Liver (tissue), 9 donors: Measurements from ENCODE around the gene EML4. TPM values are rescaled to one million over a fixed set of nuclear protein-coding genes. Genes with fewer than 3 reads are reported as not detected.

Experiments
- DNase-seq: peaks from one replicate; pipeline ENCODE4 v3.0.0-alpha.2; 2017; ENCODE audit warnings: low spot score
- H3K27ac ChIP-seq, 2 donors: one replicate each; pipeline ENCODE4 v1.7.0; 2013; ENCODE audit warnings: inconsistent platforms in 2 of 2, low read length in 2 of 2, control low read depth in 1 of 2, low read depth in 1 of 2, mild to moderate bottlenecking in 1 of 2
- H3K27me3 ChIP-seq, 4 donors: one replicate each; pipeline versions ENCODE4 v1.6.1 to v1.7.0; 2013; ENCODE audit warnings: low read length in 3 of 4, inconsistent platforms in 1 of 4, mild to moderate bottlenecking in 1 of 4, moderate library complexity in 1 of 4; ENCODE audit not compliant: control insufficient read depth in 4 of 4, insufficient read depth in 4 of 4
- H3K36me3 ChIP-seq, 4 donors: one replicate each; pipeline versions ENCODE4 v1.6.1 to v1.7.0; 2013; ENCODE audit warnings: low read length in 3 of 4, mild to moderate bottlenecking in 3 of 4, low read depth in 1 of 4, moderate library complexity in 1 of 4; ENCODE audit not compliant: control insufficient read depth in 4 of 4, insufficient read depth in 3 of 4
- H3K4me1 ChIP-seq, 4 donors: one replicate each; pipeline versions ENCODE4 v1.6.1 to v1.7.0; 2013; ENCODE audit warnings: low read length in 3 of 4, mild to moderate bottlenecking in 3 of 4, moderate library complexity in 1 of 4; ENCODE audit not compliant: control insufficient read depth in 4 of 4, insufficient read depth in 4 of 4
- H3K4me3 ChIP-seq, 3 donors: one replicate each; pipeline versions ENCODE4 v1.6.1 to v1.7.0; 2013; ENCODE audit warnings: low read length in 3 of 3, control low read depth in 1 of 3, low read depth in 1 of 3, mild to moderate bottlenecking in 1 of 3
- H3K9ac ChIP-seq, 2 donors: one replicate each; pipeline ENCODE4 v1.7.0; 2013; ENCODE audit warnings: low read length in 2 of 2, mild to moderate bottlenecking in 2 of 2, moderate library complexity in 2 of 2, control low read depth in 1 of 2, low read depth in 1 of 2
- H3K9me3 ChIP-seq, 4 donors: one replicate each; pipeline versions ENCODE4 v1.6.1 to v1.7.0; 2013; ENCODE audit warnings: low read length in 3 of 4; ENCODE audit not compliant: control insufficient read depth in 4 of 4
- CTCF ChIP-seq: fragments of 150-350 bp; IDR thresholded peaks from 2 replicates; pipeline ENCODE4 v1.5.1; 2017; ENCODE audit warnings: improper control_type of control experiment, low read depth, low read length; ENCODE audit not compliant: missing input control
- EGR1 ChIP-seq, 2 donors: IDR thresholded peaks; 2 replicates each; pipeline ENCODE4 v1.6.1; 2016 to 2018; ENCODE audit warnings: antibody characterized with exemption in 2 of 2, low read depth in 2 of 2
- FOXA1 ChIP-seq: IDR thresholded peaks from 2 replicates; pipeline ENCODE4 v1.6.1; 2016; ENCODE audit warnings: antibody characterized with exemption
- FOXA2 ChIP-seq: IDR thresholded peaks from 2 replicates; pipeline ENCODE4 v1.6.1; 2016; ENCODE audit warnings: antibody characterized with exemption
- GABPA ChIP-seq, 2 donors: IDR thresholded peaks in 1 of 2; conservative IDR thresholded peaks in 1 of 2; 2 replicates each; pipeline ENCODE4 v1.6.1; 2016; ENCODE audit warnings: antibody characterized with exemption in 2 of 2, mild to moderate bottlenecking in 1 of 2, moderate library complexity in 1 of 2
- HNF4A ChIP-seq, 2 donors: conservative IDR thresholded peaks; 2 replicates each; pipeline ENCODE4 v1.6.1; 2016; ENCODE audit warnings: antibody characterized with exemption in 2 of 2, mild to moderate bottlenecking in 2 of 2
- HNF4G ChIP-seq: IDR thresholded peaks from 2 replicates; pipeline ENCODE4 v1.6.1; 2016; ENCODE audit warnings: antibody characterized with exemption
- JUND ChIP-seq, 2 donors: IDR thresholded peaks; 2 replicates each; pipeline ENCODE4 v1.6.1; 2016; ENCODE audit warnings: antibody characterized with exemption in 2 of 2
- NR2F2 ChIP-seq: IDR thresholded peaks from 2 replicates; pipeline ENCODE4 v1.6.1; 2016; ENCODE audit warnings: antibody characterized with exemption
- RAD21 ChIP-seq, 2 donors: IDR thresholded peaks; 2 replicates each; pipeline ENCODE4 v1.6.1; 2016; ENCODE audit warnings: antibody characterized with exemption in 2 of 2, mild to moderate bottlenecking in 2 of 2
- REST ChIP-seq: IDR thresholded peaks from 2 replicates; pipeline ENCODE4 v1.6.1; 2016; ENCODE audit warnings: antibody characterized with exemption, mild to moderate bottlenecking
- RXRA ChIP-seq, 2 donors: IDR thresholded peaks; 2 replicates each; pipeline ENCODE4 v1.6.1; 2017 to 2018; ENCODE audit warnings: antibody characterized with exemption in 2 of 2, mild to moderate bottlenecking in 1 of 2
- SP1 ChIP-seq: IDR thresholded peaks from 2 replicates; pipeline ENCODE4 v1.6.1; 2018; ENCODE audit warnings: antibody characterized with exemption, mild to moderate bottlenecking
- TAF1 ChIP-seq: conservative IDR thresholded peaks from 2 replicates; pipeline ENCODE4 v1.6.1; 2016; ENCODE audit warnings: antibody characterized with exemption, mild to moderate bottlenecking
- YY1 ChIP-seq: IDR thresholded peaks from 2 replicates; pipeline ENCODE4 v1.6.1; 2016; ENCODE audit warnings: antibody characterized with exemption, mild to moderate bottlenecking
- WGBS: extraction: QIAGEN DNeasy Blood & Tissue Kit; methylation state at CpG from one replicate; pipeline ENCODE4 v1.1.7; 2013; 5-methylcytosine and 5-hydroxymethylcytosine counted together
- polyA plus RNA-seq, 2 donors: library from polyadenylated mRNA; stranded (reverse) in 1 of 2; unstranded in 1 of 2; fragments of 200-250 nt in 1 of 2; fragments of >200 nt in 1 of 2; fragmentation: Nextera tagmentation in 1 of 2; extraction: Ambion mirVana in 1 of 2; gene quantifications; one replicate each; pipeline versions ENCODE4 v1.2.1 to v1.2.3, GENCODE V29; 2013 to 2015
- total RNA-seq, 2 donors: library from RNA; depleted of rRNA; stranded (reverse); fragments of >200 nt; gene quantifications; one replicate each; pipeline ENCODE4 v1.2.3, GENCODE V29; 2014
- TF ChIP-seq, protein P1 (sequence below): IDR thresholded peaks from 2 replicates; pipeline ENCODE4 v1.6.1; 2016; ENCODE audit warnings: antibody characterized with exemption
- TF ChIP-seq, protein P2 (sequence below): IDR thresholded peaks from 2 replicates; pipeline ENCODE4 v1.6.1; 2016; ENCODE audit warnings: antibody characterized with exemption
- TF ChIP-seq, protein P3 (sequence below): IDR thresholded peaks from 2 replicates; pipeline ENCODE4 v1.6.1; 2016; ENCODE audit warnings: antibody characterized with exemption
- donor health status: healthy.
- donor health status: healthy.
- donor health status: healthy.
- donor health status: healthy.
- donor health status: healthy.

EML4 gene
- total and polyA plus RNA-seq, 4 donors: 12.8 to 49.6 (median 34.8) TPM

DNA sequence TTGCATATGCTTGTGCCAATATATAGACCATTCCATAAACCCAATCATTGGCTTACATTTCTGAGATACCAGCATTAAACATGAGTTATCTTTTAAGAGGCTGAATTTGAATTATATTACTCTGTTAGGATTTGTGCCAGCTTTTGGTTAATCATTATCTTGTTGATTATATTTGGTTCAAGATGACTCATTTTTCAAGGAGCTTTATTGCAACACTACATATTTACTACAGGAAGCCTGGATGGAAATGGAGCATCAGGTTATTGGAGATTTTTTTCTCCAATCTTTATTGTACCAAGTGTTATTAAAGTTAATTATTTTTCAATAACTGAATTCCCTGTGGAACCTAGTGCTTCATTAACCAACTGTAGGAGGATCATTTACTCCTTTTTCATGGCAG lies 26.4 kb downstream of the EML4 start:
- no peak for DNase-seq
- H3K4me1 ChIP-seq: peaks cover 18 to 56% (median 46%) of the 10 kb centered on the region in 4 donors
- H3K9me3 ChIP-seq: no peaks in the 10 kb centered on the region
- no peaks in the 10 kb centered on the region for H3K27me3 ChIP-seq
- peak overlapping the region; percentile 76 to 81 for H3K27ac ChIP-seq
- no peak overlapping the region for H3K9ac ChIP-seq
- no peak overlapping the region for H3K4me3 ChIP-seq
- no peak for TF ChIP-seq GABPA (IDR thresholded peaks at IDR 0.05 in 1 of 2, conservative IDR thresholded peaks at IDR 0.05 in 1 of 2)
- TF ChIP-seq TAF1: no peak
- no peak for TF ChIP-seq NR2F2
- TF ChIP-seq YY1: peak; percentile 52
- TF ChIP-seq EGR1 (IDR thresholded peaks at IDR 0.05; ENCODE audit: low read depth in 2 of 2): peak in 1 of 2 donors; percentile 54
- no peak for TF ChIP-seq CTCF
- TF ChIP-seq, protein P1, sequence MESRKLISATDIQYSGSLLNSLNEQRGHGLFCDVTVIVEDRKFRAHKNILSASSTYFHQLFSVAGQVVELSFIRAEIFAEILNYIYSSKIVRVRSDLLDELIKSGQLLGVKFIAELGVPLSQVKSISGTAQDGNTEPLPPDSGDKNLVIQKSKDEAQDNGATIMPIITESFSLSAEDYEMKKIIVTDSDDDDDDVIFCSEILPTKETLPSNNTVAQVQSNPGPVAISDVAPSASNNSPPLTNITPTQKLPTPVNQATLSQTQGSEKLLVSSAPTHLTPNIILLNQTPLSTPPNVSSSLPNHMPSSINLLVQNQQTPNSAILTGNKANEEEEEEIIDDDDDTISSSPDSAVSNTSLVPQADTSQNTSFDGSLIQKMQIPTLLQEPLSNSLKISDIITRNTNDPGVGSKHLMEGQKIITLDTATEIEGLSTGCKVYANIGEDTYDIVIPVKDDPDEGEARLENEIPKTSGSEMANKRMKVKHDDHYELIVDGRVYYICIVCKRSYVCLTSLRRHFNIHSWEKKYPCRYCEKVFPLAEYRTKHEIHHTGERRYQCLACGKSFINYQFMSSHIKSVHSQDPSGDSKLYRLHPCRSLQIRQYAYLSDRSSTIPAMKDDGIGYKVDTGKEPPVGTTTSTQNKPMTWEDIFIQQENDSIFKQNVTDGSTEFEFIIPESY: no peak
- no peak for TF ChIP-seq HNF4G
- peak; percentile 58 to 69 for TF ChIP-seq HNF4A (conservative IDR thresholded peaks at IDR 0.05)
- peak; percentile 30 to 34 for TF ChIP-seq RAD21 (IDR thresholded peaks at IDR 0.05)
- TF ChIP-seq RXRA (IDR thresholded peaks at IDR 0.05): peak; percentile 42 to 56
- TF ChIP-seq REST: peak; percentile 35
- peak; percentile 99 for TF ChIP-seq JUND (IDR thresholded peaks at IDR 0.05)
- TF ChIP-seq, protein P2, sequence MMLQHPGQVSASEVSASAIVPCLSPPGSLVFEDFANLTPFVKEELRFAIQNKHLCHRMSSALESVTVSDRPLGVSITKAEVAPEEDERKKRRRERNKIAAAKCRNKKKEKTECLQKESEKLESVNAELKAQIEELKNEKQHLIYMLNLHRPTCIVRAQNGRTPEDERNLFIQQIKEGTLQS: peak; percentile 90
- TF ChIP-seq FOXA2: peak; percentile 87
- TF ChIP-seq SP1: no peak
- peak; percentile 34 for TF ChIP-seq FOXA1
- TF ChIP-seq, protein P3, sequence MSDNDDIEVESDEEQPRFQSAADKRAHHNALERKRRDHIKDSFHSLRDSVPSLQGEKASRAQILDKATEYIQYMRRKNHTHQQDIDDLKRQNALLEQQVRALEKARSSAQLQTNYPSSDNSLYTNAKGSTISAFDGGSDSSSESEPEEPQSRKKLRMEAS: peak; percentile 29
- H3K36me3 ChIP-seq: no peaks in the 10 kb centered on the region

DNA sequence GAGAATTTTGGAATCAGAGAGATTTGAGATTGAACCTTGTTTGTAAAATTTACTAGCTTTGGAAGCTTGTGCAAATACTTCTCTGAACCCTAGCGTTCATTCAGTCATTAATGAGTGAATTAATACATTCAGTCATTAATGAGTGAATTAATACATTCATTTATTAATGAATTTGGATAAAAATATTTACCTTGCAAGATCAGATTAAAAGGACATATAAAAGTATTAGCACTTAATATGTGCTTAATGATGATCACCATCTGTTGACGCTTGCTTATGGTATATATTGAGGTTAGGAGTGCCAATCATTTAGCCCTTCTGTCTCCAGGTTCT lies 26.9 kb downstream of the EML4 start:
- no peaks in the 10 kb centered on the region for H3K27me3 ChIP-seq
- H3K27ac ChIP-seq: peak overlapping the region; percentile 76 to 81
- H3K9me3 ChIP-seq: no peaks in the 10 kb centered on the region
- peaks cover 18 to 52% (median 43%) of the 10 kb centered on the region in 4 donors for H3K4me1 ChIP-seq
- no peaks in the 10 kb centered on the region for H3K36me3 ChIP-seq
- WGBS: 68% methylated on average over 2 of the region's 2 CpGs
- H3K4me3 ChIP-seq: no peak overlapping the region
- no peak for DNase-seq
- H3K9ac ChIP-seq: no peak overlapping the region
- TF ChIP-seq SP1 (no peak), YY1 (no peak), HNF4A (conservative IDR thresholded peaks at IDR 0.05) (no peak), FOXA2 (no peak), HNF4G (no peak), TAF1 (no peak), RAD21 (IDR thresholded peaks at IDR 0.05) (no peak), JUND (IDR thresholded peaks at IDR 0.05) (no peak), GABPA (IDR thresholded peaks at IDR 0.05 in 1 of 2, conservative IDR thresholded peaks at IDR 0.05 in 1 of 2) (no peak), CTCF (no peak)
- TF ChIP-seq, protein P2: no peak
- TF ChIP-seq, protein P1: no peak
